ENCODE data around the gene REEP1.

Gene REEP1

DNA sequence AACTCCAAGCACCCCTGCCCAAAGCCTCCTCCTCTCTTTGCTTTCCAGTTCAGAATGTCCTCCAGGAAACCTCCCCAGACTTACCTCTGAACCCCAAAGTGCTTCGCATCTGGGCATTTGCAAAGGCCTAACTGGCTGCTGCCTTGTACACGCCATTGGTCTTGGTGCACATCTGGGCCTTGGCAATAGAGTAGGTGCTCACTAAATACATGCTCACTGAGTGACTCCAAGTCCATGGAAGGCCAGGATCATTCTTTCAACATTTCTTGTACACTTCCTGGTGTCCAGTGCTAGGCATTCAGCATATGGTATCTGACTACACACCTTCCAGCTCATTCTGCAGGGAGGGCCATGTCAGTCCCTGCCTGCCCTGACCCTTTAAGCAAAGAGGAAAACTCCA, 109.7 kb downstream of the REEP1 start:
- Histone ChIP-seq H3K4me2 (ENCODE audit: low read depth, low read length, poor library complexity, severe bottlenecking) (no peak overlapping the region), H3K27ac (ENCODE audit: low read depth, low read length) (no peak overlapping the region), H3K4me3 (ENCODE audit: insufficient read depth, low read length, poor library complexity, severe bottlenecking) (no peak overlapping the region), H3K9ac (ENCODE audit: low read length) (no peak overlapping the region), H3K36me3 (ENCODE audit: low read length) (no peaks in the 10 kb centered on the region), H3K9me2 (replicated peaks; ENCODE audit: insufficient read depth, low read length) (no peaks in the 10 kb centered on the region), H2AFZ (ENCODE audit: low read depth, low read length, severe bottlenecking) (no peak overlapping the region), H3K9me3 (ENCODE audit: insufficient read depth, low read length) (no peaks in the 10 kb centered on the region), H4K20me1 (ENCODE audit: low read depth, low read length) (no peaks in the 10 kb centered on the region), H3K79me2 (ENCODE audit: insufficient read depth, low read length) (no peaks in the 10 kb centered on the region), H3K27me3 (ENCODE audit: low read length) (no peaks in the 10 kb centered on the region), H3F3A (ENCODE audit: insufficient read depth) (no peaks in the 10 kb centered on the region)
- no peak for TF ChIP-seq EZH2phosphoT487 (conservative IDR thresholded peaks at IDR 0.05; ENCODE audit: low read length)
- TF ChIP-seq, protein P1, sequence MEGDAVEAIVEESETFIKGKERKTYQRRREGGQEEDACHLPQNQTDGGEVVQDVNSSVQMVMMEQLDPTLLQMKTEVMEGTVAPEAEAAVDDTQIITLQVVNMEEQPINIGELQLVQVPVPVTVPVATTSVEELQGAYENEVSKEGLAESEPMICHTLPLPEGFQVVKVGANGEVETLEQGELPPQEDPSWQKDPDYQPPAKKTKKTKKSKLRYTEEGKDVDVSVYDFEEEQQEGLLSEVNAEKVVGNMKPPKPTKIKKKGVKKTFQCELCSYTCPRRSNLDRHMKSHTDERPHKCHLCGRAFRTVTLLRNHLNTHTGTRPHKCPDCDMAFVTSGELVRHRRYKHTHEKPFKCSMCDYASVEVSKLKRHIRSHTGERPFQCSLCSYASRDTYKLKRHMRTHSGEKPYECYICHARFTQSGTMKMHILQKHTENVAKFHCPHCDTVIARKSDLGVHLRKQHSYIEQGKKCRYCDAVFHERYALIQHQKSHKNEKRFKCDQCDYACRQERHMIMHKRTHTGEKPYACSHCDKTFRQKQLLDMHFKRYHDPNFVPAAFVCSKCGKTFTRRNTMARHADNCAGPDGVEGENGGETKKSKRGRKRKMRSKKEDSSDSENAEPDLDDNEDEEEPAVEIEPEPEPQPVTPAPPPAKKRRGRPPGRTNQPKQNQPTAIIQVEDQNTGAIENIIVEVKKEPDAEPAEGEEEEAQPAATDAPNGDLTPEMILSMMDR (IDR thresholded peaks at IDR 0.05; ENCODE audit: insufficient read depth, low read length, poor library complexity, severe bottlenecking) = no peak

DNA sequence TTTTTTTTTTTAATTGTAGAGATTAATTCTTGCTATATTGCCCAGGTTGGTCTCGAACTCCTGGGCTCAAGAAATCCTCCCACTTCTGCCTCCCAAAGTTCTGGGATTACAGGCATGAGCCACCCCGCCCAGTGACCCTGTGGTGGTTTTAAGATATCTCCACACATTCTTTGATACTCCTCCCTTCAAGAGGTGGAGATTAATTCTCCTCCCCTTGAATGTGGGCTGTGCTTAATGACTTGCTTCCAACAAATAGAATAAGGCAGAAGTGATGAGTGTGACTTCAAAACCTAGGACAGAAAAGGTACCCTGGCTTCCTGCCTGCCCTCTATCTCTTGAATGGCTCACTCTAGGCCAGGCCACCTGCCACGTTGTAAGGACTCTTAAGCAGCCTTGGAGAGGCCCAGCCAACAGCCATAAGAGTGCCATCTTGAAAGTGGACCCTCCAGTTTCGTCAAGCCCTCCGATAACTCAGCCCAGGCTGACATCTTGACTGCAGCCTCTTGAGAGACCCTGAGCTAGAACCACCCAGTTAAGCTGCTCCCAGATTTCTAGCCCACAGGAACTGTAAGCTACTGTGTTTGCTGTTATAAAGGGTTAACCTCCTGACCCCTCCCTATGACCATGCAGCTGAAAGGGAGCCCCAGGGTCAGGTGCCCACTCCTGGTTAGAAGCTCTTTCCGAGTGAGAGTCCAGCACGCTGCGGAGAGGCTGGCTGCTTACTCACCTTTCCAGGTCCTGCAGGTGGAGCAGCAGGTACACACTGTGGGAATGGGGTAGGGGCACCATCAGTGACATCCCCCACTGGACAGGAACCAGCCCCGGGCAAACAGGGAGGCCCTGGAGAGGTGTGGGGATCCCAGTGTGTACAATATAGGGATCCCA, 110.5 kb downstream of the REEP1 start:
- no peaks in the 10 kb centered on the region for H3K9me2 ChIP-seq (replicated peaks; ENCODE audit: insufficient read depth, low read length)
- TF ChIP-seq, protein P1 (IDR thresholded peaks at IDR 0.05; ENCODE audit: insufficient read depth, low read length, poor library complexity, severe bottlenecking) = no peak
- no peak for TF ChIP-seq EZH2phosphoT487 (conservative IDR thresholded peaks at IDR 0.05; ENCODE audit: low read length)
- no peaks in the 10 kb centered on the region for H3K9me3 ChIP-seq (ENCODE audit: insufficient read depth, low read length)
- no peaks in the 10 kb centered on the region for H3F3A ChIP-seq (ENCODE audit: insufficient read depth)
- no peak overlapping the region for H2AFZ ChIP-seq (ENCODE audit: low read depth, low read length, severe bottlenecking)
- H3K27ac ChIP-seq (ENCODE audit: low read depth, low read length) = no peak overlapping the region
- no peaks in the 10 kb centered on the region for H3K27me3 ChIP-seq (ENCODE audit: low read length)
- no peaks in the 10 kb centered on the region for H3K79me2 ChIP-seq (ENCODE audit: insufficient read depth, low read length)
- no peaks in the 10 kb centered on the region for H4K20me1 ChIP-seq (ENCODE audit: low read depth, low read length)
- no peaks in the 10 kb centered on the region for H3K36me3 ChIP-seq (ENCODE audit: low read length)
- no peak overlapping the region for H3K4me2 ChIP-seq (ENCODE audit: low read depth, low read length, poor library complexity, severe bottlenecking)
- no peak overlapping the region for H3K9ac ChIP-seq (ENCODE audit: low read length)
- H3K4me3 ChIP-seq (ENCODE audit: insufficient read depth, low read length, poor library complexity, severe bottlenecking) = no peak overlapping the region

DNA sequence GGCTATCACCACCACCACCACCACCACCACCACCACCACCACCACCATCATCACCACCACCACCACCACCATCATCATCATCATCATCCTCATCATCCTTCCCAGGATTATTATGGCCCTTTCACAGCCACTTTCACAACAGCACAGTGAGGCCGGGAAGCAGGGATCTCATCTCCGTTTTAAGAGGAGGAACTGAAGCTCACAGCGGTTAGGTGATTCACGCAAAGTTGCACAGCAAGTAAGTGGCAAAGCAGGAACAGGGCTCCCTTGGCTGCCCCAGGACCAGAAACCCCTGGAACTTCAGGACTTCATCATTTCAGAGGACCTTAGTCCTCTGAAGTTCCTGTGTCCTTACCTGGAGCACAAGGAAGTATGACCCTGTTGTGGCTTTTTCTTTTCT, 111.4 kb downstream of the REEP1 start:
- H3K27ac ChIP-seq (ENCODE audit: low read depth, low read length) = no peak overlapping the region
- H3K36me3 ChIP-seq (ENCODE audit: low read length) = no peaks in the 10 kb centered on the region
- no peaks in the 10 kb centered on the region for H3K9me2 ChIP-seq (replicated peaks; ENCODE audit: insufficient read depth, low read length)
- H3K9me3 ChIP-seq (ENCODE audit: insufficient read depth, low read length) = no peaks in the 10 kb centered on the region
- H4K20me1 ChIP-seq (ENCODE audit: low read depth, low read length) = no peaks in the 10 kb centered on the region
- H3K79me2 ChIP-seq (ENCODE audit: insufficient read depth, low read length) = no peaks in the 10 kb centered on the region
- no peak overlapping the region for H3K9ac ChIP-seq (ENCODE audit: low read length)
- H3K4me3 ChIP-seq (ENCODE audit: insufficient read depth, low read length, poor library complexity, severe bottlenecking) = no peak overlapping the region
- no peaks in the 10 kb centered on the region for H3K27me3 ChIP-seq (ENCODE audit: low read length)
- no peak for TF ChIP-seq EZH2phosphoT487 (conservative IDR thresholded peaks at IDR 0.05; ENCODE audit: low read length)
- TF ChIP-seq, protein P1 (IDR thresholded peaks at IDR 0.05; ENCODE audit: insufficient read depth, low read length, poor library complexity, severe bottlenecking) = no peak
- H2AFZ ChIP-seq (ENCODE audit: low read depth, low read length, severe bottlenecking) = no peak overlapping the region
- H3K4me2 ChIP-seq (ENCODE audit: low read depth, low read length, poor library complexity, severe bottlenecking) = no peak overlapping the region
- H3F3A ChIP-seq (ENCODE audit: insufficient read depth) = no peaks in the 10 kb centered on the region
